K562 (cell line): Measurements from ENCODE around the gene CEACAM5. TPM values are rescaled to one million over a fixed set of nuclear protein-coding genes. Genes with fewer than 3 reads are reported as not detected.

ENCODE experiments used
- ATAC-seq: fragments of 200-7000 bp; cut with Tn5 transposase; 3 replicates; pipeline ENCODE4 v1.9.1; 2020; ENCODE audit warnings: moderate library complexity
- BruUV-seq: library from RNA; stranded (reverse); fragments of 400-500 nt; replicated peaks from 2 replicates; lab custom pipeline; 2021; lab: Mats Ljungman, UMichigan
- CTCF ChIA-PET: fragments of 300-600 bp; formaldehyde crosslinking; extraction: SDS; loops from one replicate; lab custom pipeline; 2021; ENCODE audit warnings: low intra/inter-chr PET ratio; lab: Yijun Ruan, JAX
- POLR2A ChIA-PET: fragments of 300-600, 350-650 bp; sonication (Branson Sonifier 250); formaldehyde crosslinking; extraction: SDS; loops from one replicate; lab custom pipeline; 2021; ENCODE audit warnings: antibody characterized with exemption, inconsistent platforms; lab: Yijun Ruan, JAX
- DNase-seq, 4 experiments: peaks; one replicate each; pipeline versions ENCODE4 v3.0.0 to v3.0.0-alpha.2; 2011 to 2018; ENCODE audit warnings: low spot score in 3 of 4, mixed read lengths in 3 of 4; ENCODE audit errors: extremely low read depth in 1 of 4
- FAIRE-seq: peaks from 2 replicates; lab custom pipeline; 2011; peaks lifted over from hg19 to GRCh38; lab: Jason Lieb, UNC
- H2AFZ ChIP-seq: 2 replicates; pipeline ENCODE4 v1.6.0; 2011; ENCODE audit warnings: low read depth, low read length, control low read depth, inconsistent platforms
- H3K27ac ChIP-seq: fragments of 200-600 bp; 3 replicates; pipeline ENCODE4 v1.8.0; 2011; ENCODE audit warnings: low read depth, mild to moderate bottlenecking, control low read depth, inconsistent platforms, low read length, moderate library complexity, mixed read lengths; ENCODE audit errors: extremely low read depth
- H3K27me3 ChIP-seq, 2 experiments: fragments of 300-600 bp in 1 of 2; 2 replicates in 1 of 2; 3 replicates in 1 of 2; pipeline versions ENCODE4 v1.6.0 to v1.8.0; 2011; ENCODE audit warnings: inconsistent platforms in 2 of 2, low read length in 2 of 2, mild to moderate bottlenecking in 1 of 2, mixed read lengths in 1 of 2, moderate library complexity in 1 of 2; ENCODE audit not compliant: control insufficient read depth in 2 of 2, insufficient read depth in 2 of 2
- H3K36me3 ChIP-seq: fragments of 300-600 bp; 3 replicates; pipeline ENCODE4 v1.8.0; 2011; ENCODE audit warnings: mild to moderate bottlenecking, low read length, inconsistent platforms; ENCODE audit not compliant: control insufficient read depth, insufficient read depth
- H3K4me1 ChIP-seq, 2 experiments: fragments of 200-600 bp in 1 of 2; replicated peaks in 1 of 2; 2 replicates in 1 of 2; 3 replicates in 1 of 2; pipeline versions ENCODE4 v1.5.1 to v1.8.0; 2011; ENCODE audit warnings: inconsistent platforms in 2 of 2, low read length in 2 of 2, mild to moderate bottlenecking in 1 of 2, mixed read lengths in 1 of 2, moderate library complexity in 1 of 2; ENCODE audit not compliant: control insufficient read depth in 2 of 2, insufficient read depth in 2 of 2
- H3K4me2 ChIP-seq: 2 replicates; pipeline ENCODE4 v1.6.1; 2011; ENCODE audit warnings: low read length, control low read depth, inconsistent platforms, mixed read lengths; ENCODE audit not compliant: insufficient read depth
- H3K4me3 ChIP-seq: fragments of 200-600 bp; sonication (generic), shearing (Covaris generic); 2 replicates; pipeline ENCODE4 v1.5.1; 2016; ENCODE audit warnings: control low read depth, inconsistent platforms
- H3K79me2 ChIP-seq: fragments of 200-600 bp; 3 replicates; pipeline ENCODE4 v1.8.0; 2011; ENCODE audit warnings: low read length, inconsistent platforms; ENCODE audit not compliant: control insufficient read depth, insufficient read depth
- H3K9ac ChIP-seq, 2 experiments: 2 replicates each; pipeline versions ENCODE4 v1.6.0 to v1.6.1; 2011; ENCODE audit warnings: low read depth in 2 of 2, low read length in 2 of 2, control low read depth in 1 of 2, inconsistent platforms in 1 of 2, mild to moderate bottlenecking in 1 of 2, mixed read lengths in 1 of 2; ENCODE audit not compliant: insufficient read depth in 1 of 2
- H3K9me1 ChIP-seq: one replicate; pipeline ENCODE4 v1.6.0; 2011; ENCODE audit warnings: inconsistent platforms, mild to moderate bottlenecking, low read length, moderate library complexity; ENCODE audit not compliant: control insufficient read depth, insufficient read depth
- H3K9me3 ChIP-seq: replicated peaks from 2 replicates; pipeline ENCODE4 v1.5.1; 2011; ENCODE audit warnings: low read depth, low read length, inconsistent platforms; ENCODE audit not compliant: control insufficient read depth, insufficient read depth
- H4K20me1 ChIP-seq: replicated peaks from 2 replicates; pipeline ENCODE4 v1.6.1; 2011; ENCODE audit warnings: low read length, inconsistent platforms, mixed read lengths; ENCODE audit not compliant: control insufficient read depth, insufficient read depth
- CBX2 ChIP-seq: fragments of 200-600 bp; sonication (generic); IDR thresholded peaks from one replicate; pipeline ENCODE4 v1.6.1; 2012; ENCODE audit warnings: mild to moderate bottlenecking, low read length, inconsistent platforms; ENCODE audit not compliant: insufficient read depth, poor library complexity, severe bottlenecking
- CHD2 ChIP-seq: IDR thresholded peaks from 2 replicates; pipeline ENCODE4 v1.6.1; 2011; ENCODE audit warnings: low read depth, low read length
- ERF ChIP-seq: fragments of 450-650 bp; formaldehyde crosslinking; IDR thresholded peaks from 2 replicates; pipeline ENCODE4 v1.4.0; 2020; ENCODE audit warnings: mild to moderate bottlenecking, mixed read lengths
- HNRNPL ChIP-seq: fragments of 200-400 bp; formaldehyde crosslinking; IDR thresholded peaks from 2 replicates; pipeline ENCODE4 v1.6.1; 2017; ENCODE audit warnings: low read depth, mild to moderate bottlenecking, low read length
- NFE2 ChIP-seq: IDR thresholded peaks from 2 replicates; pipeline ENCODE4 v1.6.1; 2014; ENCODE audit warnings: antibody characterized with exemption, low read depth
- ZNF124 ChIP-seq: sonication (generic); formaldehyde crosslinking; IDR thresholded peaks from 2 replicates; pipeline ENCODE4 v1.8.1; 2022; ENCODE audit warnings: missing genetic modification reagents
- ZNF263 ChIP-seq: sonication (generic); formaldehyde crosslinking; IDR thresholded peaks from 2 replicates; pipeline ENCODE4 v1.8.0; 2022; ENCODE audit warnings: mild to moderate bottlenecking, missing genetic modification reagents, borderline replicate concordance
- ZNF384 ChIP-seq: IDR thresholded peaks from 2 replicates; pipeline ENCODE4 v1.6.1; 2012; ENCODE audit warnings: low read depth, low read length, improper control_type of control experiment
- WGBS: fragments of 100-300 bp; shearing (Covaris generic); methylation state at CpG from one replicate; pipeline ENCODE4 v1.1.6; 2016; ENCODE audit warnings: low coverage, mixed read lengths; ENCODE audit not compliant: insufficient coverage; ENCODE audit errors: missing lambda C conversion rate; 5-methylcytosine and 5-hydroxymethylcytosine counted together
- in situ Hi-C: fragments of 300-500 bp; cut with MboI; formaldehyde crosslinking; loops from 4 replicates; pipeline ENCODE4 v1.15.0; 2018; ENCODE audit warnings: inconsistent platforms, mixed read lengths
- intact Hi-C: fragments of 100-400 bp; cut with micrococcal nuclease; formaldehyde crosslinking; loops from 2 replicates; pipeline ENCODE4 v1.14.2; 2022
- polyA plus RNA-seq, 8 experiments: library from polyadenylated mRNA; depleted of rRNA in 4 of 8; stranded (reverse) in 5 of 8; unstranded in 3 of 8; fragments of >200 nt; fragmentation: Nextera tagmentation in 2 of 8; fragmentation: Illumina TruSeq in 1 of 8; extraction: Ambion mirVana in 2 of 8; extraction: Trizol in 1 of 8; gene quantifications; 2 replicates each; pipeline versions ENCODE4 v1.2.1 to v1.2.3, GENCODE V29; 2011 to 2014; ENCODE audit warnings: inconsistent platforms in 1 of 8, missing spikeins in 1 of 8
- total RNA-seq, 7 experiments: library from RNA; depleted of rRNA in 6 of 7; stranded (reverse); fragments of >200 nt in 6 of 7; fragmentation: Illumina TruSeq in 2 of 7; extraction: Trizol in 2 of 7; gene quantifications; 2 replicates each; pipeline versions ENCODE4 v1.2.1 to v1.2.3, GENCODE V29; 2011 to 2021; ENCODE audit warnings: low replicate concordance in 1 of 7
- TF ChIP-seq, protein P1 (sequence below): sonication (generic); formaldehyde crosslinking; IDR thresholded peaks from 2 replicates; pipeline ENCODE4 v1.8.0; 2022; ENCODE audit warnings: mild to moderate bottlenecking, missing genetic modification reagents
- TF ChIP-seq, protein P2 (sequence below): sonication (generic); formaldehyde crosslinking; IDR thresholded peaks from 2 replicates; pipeline ENCODE4 v1.8.0; 2023; ENCODE audit warnings: mild to moderate bottlenecking, missing genetic modification reagents

CEACAM5 gene
- total and polyA plus RNA-seq, 9 of the 15 experiments (the other 6 are each of a cell fraction or from before 2014, with no cell fraction given), result 0.33 TPM; not detected in 8

DNA sequence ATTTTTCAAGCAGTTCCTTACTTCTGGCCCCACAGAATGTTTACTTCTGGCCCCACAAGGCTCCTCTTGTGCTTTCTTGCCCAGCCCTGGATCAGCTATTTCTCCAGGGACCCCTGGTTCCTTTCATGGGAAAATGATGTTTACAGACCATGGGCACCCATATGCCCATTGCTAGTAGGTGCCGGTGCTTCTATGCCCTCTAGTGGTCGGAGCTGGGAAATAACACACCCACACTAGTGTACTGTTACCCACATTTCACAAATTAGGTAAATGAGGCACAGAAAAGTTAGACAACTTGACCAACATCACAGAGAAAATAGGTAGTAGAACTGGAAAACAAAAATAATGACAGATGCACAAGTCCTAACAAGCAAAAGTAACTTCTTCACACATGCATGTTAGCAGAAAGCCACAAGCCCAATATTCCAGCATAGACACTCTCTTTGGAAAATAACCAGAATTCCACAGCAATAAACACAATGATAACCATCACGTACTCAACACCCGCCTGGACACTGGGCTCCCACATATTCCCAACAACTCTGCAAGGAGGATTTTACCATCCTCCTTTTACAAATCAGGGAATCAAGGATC, 45.6 kb downstream of the CEACAM5 start (continued):
- TF ChIP-seq, protein P1, sequence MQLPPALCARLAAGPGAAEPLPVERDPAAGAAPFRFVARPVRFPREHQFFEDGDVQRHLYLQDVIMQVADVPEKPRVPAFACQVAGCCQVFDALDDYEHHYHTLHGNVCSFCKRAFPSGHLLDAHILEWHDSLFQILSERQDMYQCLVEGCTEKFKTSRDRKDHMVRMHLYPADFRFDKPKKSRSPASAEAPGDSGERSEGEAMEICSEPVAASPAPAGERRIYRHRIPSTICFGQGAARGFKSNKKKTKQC (CRISPR knock-in tag), result no peak
- no peak for TF ChIP-seq NFE2

DNA sequence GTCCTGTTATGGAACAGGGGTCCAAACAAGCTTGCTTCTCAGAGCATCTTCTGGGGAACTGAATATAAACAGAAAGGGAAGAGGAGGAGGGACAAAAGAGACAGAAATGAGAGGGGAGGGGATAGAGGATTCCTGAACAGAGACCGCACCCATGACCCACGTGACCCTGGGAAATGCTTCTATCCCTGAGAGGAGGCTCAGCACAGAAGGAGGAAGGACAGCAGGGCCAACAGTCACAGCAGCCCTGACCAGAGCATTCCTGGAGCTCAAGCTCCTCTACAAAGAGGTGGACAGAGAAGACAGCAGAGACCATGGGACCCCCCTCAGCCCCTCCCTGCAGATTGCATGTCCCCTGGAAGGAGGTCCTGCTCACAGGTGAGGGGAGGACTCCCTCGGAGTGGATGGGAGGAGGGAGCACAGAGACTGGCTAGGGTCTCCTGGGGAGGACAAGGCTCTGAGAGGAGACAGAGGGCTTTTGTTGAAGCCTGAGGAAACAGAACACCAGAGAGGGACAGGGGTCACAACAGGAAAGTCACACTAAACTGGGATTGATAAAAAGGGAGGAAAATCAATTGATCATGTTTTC, 47.0 kb downstream of the CEACAM5 start, which contains the start of gene CEACAM6:
Gene CEACAM6, plus strand, starts transcription at position 203 of the 586 bp plus-strand sequence. Its CDS starts 109 bp downstream, at position 312.
- Histone ChIP-seq H3K9me3 (no peaks in the 10 kb centered on the region), H3K4me3 (no peak within 1 kb of the TSS), H2AFZ (no peak within 1 kb of the TSS), H3K9me1 (no peaks in the 10 kb centered on the region), H3K27me3 (peaks cover 1 to 8% of the 10 kb centered on the region in 2 experiments; a peak in 3 of 5 replicates), H3K4me2 (no peak within 1 kb of the TSS), H3K79me2 (no peaks in the 10 kb centered on the region), H3K9ac (no peak within 1 kb of the TSS), H3K4me1 (no peaks in the 10 kb centered on the region), H3K27ac (no peak within 1 kb of the TSS), H4K20me1 (no peaks in the 10 kb centered on the region), H3K36me3 (no peaks in the 10 kb centered on the region)
- BruUV-seq, result no TSS peak
- WGBS, result 0% methylated on average over 3 of the region's 3 CpGs
- POLR2A ChIA-PET, result no interaction called here
- FAIRE-seq, result no peak
- TF ChIP-seq, protein P2, sequence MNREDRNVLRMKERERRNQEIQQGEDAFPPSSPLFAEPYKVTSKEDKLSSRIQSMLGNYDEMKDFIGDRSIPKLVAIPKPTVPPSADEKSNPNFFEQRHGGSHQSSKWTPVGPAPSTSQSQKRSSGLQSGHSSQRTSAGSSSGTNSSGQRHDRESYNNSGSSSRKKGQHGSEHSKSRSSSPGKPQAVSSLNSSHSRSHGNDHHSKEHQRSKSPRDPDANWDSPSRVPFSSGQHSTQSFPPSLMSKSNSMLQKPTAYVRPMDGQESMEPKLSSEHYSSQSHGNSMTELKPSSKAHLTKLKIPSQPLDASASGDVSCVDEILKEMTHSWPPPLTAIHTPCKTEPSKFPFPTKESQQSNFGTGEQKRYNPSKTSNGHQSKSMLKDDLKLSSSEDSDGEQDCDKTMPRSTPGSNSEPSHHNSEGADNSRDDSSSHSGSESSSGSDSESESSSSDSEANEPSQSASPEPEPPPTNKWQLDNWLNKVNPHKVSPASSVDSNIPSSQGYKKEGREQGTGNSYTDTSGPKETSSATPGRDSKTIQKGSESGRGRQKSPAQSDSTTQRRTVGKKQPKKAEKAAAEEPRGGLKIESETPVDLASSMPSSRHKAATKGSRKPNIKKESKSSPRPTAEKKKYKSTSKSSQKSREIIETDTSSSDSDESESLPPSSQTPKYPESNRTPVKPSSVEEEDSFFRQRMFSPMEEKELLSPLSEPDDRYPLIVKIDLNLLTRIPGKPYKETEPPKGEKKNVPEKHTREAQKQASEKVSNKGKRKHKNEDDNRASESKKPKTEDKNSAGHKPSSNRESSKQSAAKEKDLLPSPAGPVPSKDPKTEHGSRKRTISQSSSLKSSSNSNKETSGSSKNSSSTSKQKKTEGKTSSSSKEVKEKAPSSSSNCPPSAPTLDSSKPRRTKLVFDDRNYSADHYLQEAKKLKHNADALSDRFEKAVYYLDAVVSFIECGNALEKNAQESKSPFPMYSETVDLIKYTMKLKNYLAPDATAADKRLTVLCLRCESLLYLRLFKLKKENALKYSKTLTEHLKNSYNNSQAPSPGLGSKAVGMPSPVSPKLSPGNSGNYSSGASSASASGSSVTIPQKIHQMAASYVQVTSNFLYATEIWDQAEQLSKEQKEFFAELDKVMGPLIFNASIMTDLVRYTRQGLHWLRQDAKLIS (CRISPR knock-in tag), result no peak
- TF ChIP-seq HNRNPL (no peak), ZNF384 (no peak), ZNF263 (CRISPR knock-in tag) (peak; percentile 73), CBX2 (no peak), ZNF124 (CRISPR knock-in tag) (no peak), ERF (CRISPR knock-in tag) (no peak), CHD2 (no peak)
- no peak for ATAC-seq
- in situ Hi-C loops (no loop called here), intact Hi-C loops (no loop called here)
- peak in 1 of 4 experiments; percentile 12 for DNase-seq
- CTCF ChIA-PET, result no interaction called here
